Gastrocnemius medialis (tissue), 4 donors: ENCODE data around the gene FAM98B. TPM values are rescaled to one million over a fixed set of nuclear protein-coding genes. Genes with fewer than 3 reads are reported as not detected.

Source experiments
- ATAC-seq, 2 donors: fragments of 150-250 bp; one replicate each; pipeline ENCODE4 v1.9.1; 2016
- DNase-seq, 2 donors: peaks; one replicate each; pipeline ENCODE4 v3.0.0-alpha.2; 2019
- H3K27ac ChIP-seq, 4 donors: fragments of 200-600 bp; sonication (generic); 1 replicate in 1 of 4; 2 replicates in 3 of 4; pipeline ENCODE4 v1.5.1; 2016 to 2018; ENCODE audit warnings: mild to moderate bottlenecking in 2 of 4, moderate library complexity in 1 of 4
- H3K27me3 ChIP-seq, 3 donors: fragments of 200-600 bp; sonication (generic) in 2 of 3; 1 replicate in 1 of 3; 2 replicates in 2 of 3; pipeline versions ENCODE4 v1.5.1 to v1.6.0; 2016 to 2019; ENCODE audit warnings: mild to moderate bottlenecking in 1 of 3, moderate library complexity in 1 of 3
- H3K36me3 ChIP-seq, 2 donors: fragments of 200-600 bp; sonication (generic) in 1 of 2; one replicate each; pipeline ENCODE4 v1.5.1; 2017 to 2018
- H3K4me1 ChIP-seq, 2 donors: fragments of 200-600 bp; sonication (generic) in 1 of 2; one replicate each; pipeline ENCODE4 v1.5.1; 2016 to 2017; ENCODE audit warnings: mild to moderate bottlenecking in 2 of 2
- H3K4me3 ChIP-seq, 4 donors: fragments of 200-600 bp; sonication (generic) in 3 of 4; 1 replicate in 1 of 4; 2 replicates in 3 of 4; pipeline ENCODE4 v1.5.1; 2016 to 2019; ENCODE audit warnings: mild to moderate bottlenecking in 2 of 4
- H3K9me3 ChIP-seq, 3 donors: fragments of 200-600 bp; sonication (generic) in 2 of 3; 1 replicate in 1 of 3; 2 replicates in 2 of 3; pipeline ENCODE4 v1.5.1; 2016 to 2019
- CTCF ChIP-seq, 5 experiments: fragments of 450-650 bp in 3 of 5; fragments of 200-600 bp in 2 of 5; sonication (generic) in 2 of 5; IDR thresholded peaks in 4 of 5; conservative IDR thresholded peaks in 1 of 5; 1 replicate in 4 of 5; 2 replicates in 1 of 5; pipeline ENCODE4 v1.5.1; 2016 to 2019; ENCODE audit warnings: antibody characterized with exemption in 5 of 5, mild to moderate bottlenecking in 3 of 5, moderate library complexity in 3 of 5
- POLR2A ChIP-seq, 2 donors: fragments of 450-650 bp; IDR thresholded peaks; one replicate each; pipeline ENCODE4 v1.6.1; 2017; ENCODE audit warnings: antibody characterized with exemption in 2 of 2, mild to moderate bottlenecking in 2 of 2, moderate library complexity in 2 of 2
- in situ Hi-C, 4 donors: fragments of 200-750 bp; cut with MboI; loops; one replicate each; pipeline versions ENCODE4 v1.15.0 to v1.8.0; 2017; ENCODE audit warnings: low sequenced_read_pairs in 4 of 4
- intact Hi-C: fragments of 100-400 bp; cut with DNase I; formaldehyde crosslinking; loops from one replicate; pipeline ENCODE4 v1.15.1; 2023; ENCODE audit warnings: low total_unique reads
- total RNA-seq, 4 donors: library from RNA; depleted of rRNA; stranded (reverse); fragments of >200 nt; gene quantifications; one replicate each; pipeline versions ENCODE4 v1.1.0 to v1.2.3, GENCODE V29; 2016

FAM98B gene
- total RNA-seq, 4 donors from 2014 or later: 3.9 to 8.6 (median 6.1) TPM

GRCh38 chr15:38461066-38461833 lies 7.3 kb downstream of the FAM98B start:
- Histone ChIP-seq H3K36me3 (no peaks in the 10 kb centered on the region), H3K4me1 (peaks cover 11% of the 10 kb centered on the region in 2 donors), H3K27ac (no peak overlapping the region), H3K4me3 (no peak overlapping the region), H3K9me3 (no peaks in the 10 kb centered on the region), H3K27me3 (no peaks in the 10 kb centered on the region)
- no peak for DNase-seq
- TF ChIP-seq POLR2A (IDR thresholded peaks at IDR 0.05) (no peak), CTCF (IDR thresholded peaks at IDR 0.05 in 4 of 5, conservative IDR thresholded peaks at IDR 0.05 in 1 of 5) (no peak)
- ATAC-seq: no peak
- intact Hi-C loops (no loop called here), in situ Hi-C loops (no loop called here)

GRCh38 chr15:38463893-38464292 lies 10.0 kb downstream of the FAM98B start:
- ATAC-seq: no peak
- intact Hi-C loops (no loop called here), in situ Hi-C loops (no loop called here)
- Histone ChIP-seq H3K27ac (no peak overlapping the region), H3K9me3 (no peaks in the 10 kb centered on the region), H3K4me3 (no peak overlapping the region), H3K36me3 (peaks cover 0 to 24% of the 10 kb centered on the region in 2 donors), H3K4me1 (peaks cover 8 to 11% of the 10 kb centered on the region in 2 donors), H3K27me3 (no peaks in the 10 kb centered on the region)
- DNase-seq: no peak
- no peak for TF ChIP-seq CTCF (IDR thresholded peaks at IDR 0.05 in 4 of 5, conservative IDR thresholded peaks at IDR 0.05 in 1 of 5)
- TF ChIP-seq POLR2A (IDR thresholded peaks at IDR 0.05): no peak

- Histone ChIP-seq H3K4me1 (peaks cover 8 to 11% of the 10 kb centered on the region in 2 donors), H3K27me3 (no peaks in the 10 kb centered on the region), H3K9me3 (no peaks in the 10 kb centered on the region), H3K4me3 (no peak overlapping the region), H3K36me3 (peaks cover 0 to 24% of the 10 kb centered on the region in 2 donors), H3K27ac (no peak overlapping the region)
- TF ChIP-seq POLR2A (IDR thresholded peaks at IDR 0.05) (no peak), CTCF (IDR thresholded peaks at IDR 0.05 in 4 of 5, conservative IDR thresholded peaks at IDR 0.05 in 1 of 5) (no peak)
- intact Hi-C loops: no loop called here
- in situ Hi-C loops: no loop called here
- ATAC-seq (no peak), DNase-seq (no peak)
Measured at GRCh38 chr15:38464675-38465074, 10.7 kb downstream of the FAM98B start.

- in situ Hi-C loops: no loop called here
- H3K4me1 ChIP-seq: no peaks in the 10 kb centered on the region
Measured at GRCh38 chr15:38470816-38471215, 16.9 kb downstream of the FAM98B start.

More at GRCh38 chr15:38470816-38471215, 16.9 kb downstream of the FAM98B start:
- no peak overlapping the region for H3K27ac ChIP-seq
- intact Hi-C loops: no loop called here
- H3K4me3 ChIP-seq: no peak overlapping the region
- no peaks in the 10 kb centered on the region for H3K27me3 ChIP-seq
- ATAC-seq (no peak), DNase-seq (no peak)
- H3K9me3 ChIP-seq: no peaks in the 10 kb centered on the region
- TF ChIP-seq CTCF (IDR thresholded peaks at IDR 0.05 in 4 of 5, conservative IDR thresholded peaks at IDR 0.05 in 1 of 5) (no peak), POLR2A (IDR thresholded peaks at IDR 0.05) (no peak)
- peaks cover 0 to 68% of the 10 kb centered on the region in 2 donors for H3K36me3 ChIP-seq
